ENCODE data around the gene NRL.

The NRL gene

DNA sequence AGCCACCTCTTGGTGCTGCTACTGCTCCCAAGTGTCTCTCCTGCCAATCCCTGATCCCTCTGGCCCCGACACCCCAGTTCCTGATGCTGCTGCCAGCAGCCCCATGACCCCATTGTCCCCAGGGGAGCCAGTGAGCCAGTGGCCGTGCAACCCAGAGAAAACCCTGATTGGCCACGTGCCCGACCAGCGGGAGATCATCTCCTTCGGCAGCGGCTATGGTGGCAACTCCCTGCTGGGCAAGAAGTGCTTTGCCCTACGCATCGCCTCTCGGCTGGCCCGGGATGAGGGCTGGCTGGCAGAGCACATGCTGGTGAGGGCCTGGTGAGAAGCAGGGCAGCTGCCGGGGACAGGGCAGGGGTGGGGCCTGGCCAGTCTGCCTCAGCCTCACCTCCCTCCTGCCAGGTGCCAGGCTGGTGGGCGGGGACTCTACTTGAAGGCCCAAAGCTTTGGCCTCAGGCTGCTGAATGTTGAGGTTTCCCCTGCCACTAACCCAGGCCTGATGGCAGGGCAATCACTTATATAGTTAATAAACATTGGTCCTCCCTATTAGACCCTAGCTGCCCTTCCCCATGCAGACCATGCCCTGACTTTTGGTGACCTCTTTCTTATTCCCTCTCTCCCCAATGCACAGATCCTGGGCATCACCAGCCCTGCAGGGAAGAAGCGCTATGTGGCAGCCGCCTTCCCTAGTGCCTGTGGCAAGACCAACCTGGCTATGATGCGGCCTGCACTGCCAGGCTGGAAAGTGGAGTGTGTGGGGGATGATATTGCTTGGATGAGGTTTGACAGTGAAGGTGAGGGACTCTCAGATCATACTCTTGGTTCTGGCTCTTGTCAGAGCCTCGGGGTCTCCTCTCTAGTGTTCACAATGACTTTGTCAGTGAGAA, 15.6 kb downstream of the NRL start:
- no peak for DNase-seq

GRCh38 chr14:24098229-24098926, 16.4 kb downstream of the NRL start:
- no peak for DNase-seq

DNA sequence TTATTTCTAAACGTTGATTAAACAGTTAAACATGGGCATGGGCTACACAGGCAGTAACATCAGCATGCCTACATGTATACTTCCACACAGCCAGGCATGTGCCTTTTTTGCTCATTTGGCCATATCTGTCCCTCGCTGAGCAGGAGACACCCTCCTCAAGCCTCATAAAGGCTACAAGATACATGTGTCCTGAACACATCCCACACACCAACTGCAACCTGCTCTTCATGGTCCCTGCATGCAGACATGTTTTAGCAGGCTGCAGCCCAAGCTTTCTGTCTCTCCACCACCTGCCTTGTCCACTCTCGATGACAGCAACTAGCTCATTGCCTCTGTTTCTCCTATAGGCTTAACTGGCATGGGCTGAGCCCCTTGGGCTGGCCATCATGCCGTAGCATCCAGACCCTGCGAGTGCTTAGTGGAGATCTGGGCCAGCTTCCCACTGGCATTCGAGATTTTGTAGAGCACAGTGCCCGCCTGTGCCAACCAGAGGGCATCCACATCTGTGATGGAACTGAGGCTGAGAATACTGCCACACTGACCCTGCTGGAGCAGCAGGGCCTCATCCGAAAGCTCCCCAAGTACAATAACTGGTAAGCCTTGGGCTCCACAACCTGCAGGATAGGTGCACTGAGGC, 18.1 kb downstream of the NRL start:
- no peak for DNase-seq

GRCh38 chr14:24095271-24096068, 19.3 kb downstream of the NRL start:
- DNase-seq: no peak

- DNase-seq: no peak
Measured at GRCh38 chr14:24094841-24095270, 19.9 kb downstream of the NRL start.

- DNase-seq: peak; percentile 35
Measured at GRCh38 chr14:24093901-24094840, 20.6 kb downstream of the NRL start, which contains the start of gene PCK2. PCK2 (plus strand) TSS chr14:24094311; CDS start chr14:24094406, 95 bp downstream.

GRCh38 chr14:24093207-24093900, 21.4 kb downstream of the NRL start:
- DNase-seq: no peak

DNA sequence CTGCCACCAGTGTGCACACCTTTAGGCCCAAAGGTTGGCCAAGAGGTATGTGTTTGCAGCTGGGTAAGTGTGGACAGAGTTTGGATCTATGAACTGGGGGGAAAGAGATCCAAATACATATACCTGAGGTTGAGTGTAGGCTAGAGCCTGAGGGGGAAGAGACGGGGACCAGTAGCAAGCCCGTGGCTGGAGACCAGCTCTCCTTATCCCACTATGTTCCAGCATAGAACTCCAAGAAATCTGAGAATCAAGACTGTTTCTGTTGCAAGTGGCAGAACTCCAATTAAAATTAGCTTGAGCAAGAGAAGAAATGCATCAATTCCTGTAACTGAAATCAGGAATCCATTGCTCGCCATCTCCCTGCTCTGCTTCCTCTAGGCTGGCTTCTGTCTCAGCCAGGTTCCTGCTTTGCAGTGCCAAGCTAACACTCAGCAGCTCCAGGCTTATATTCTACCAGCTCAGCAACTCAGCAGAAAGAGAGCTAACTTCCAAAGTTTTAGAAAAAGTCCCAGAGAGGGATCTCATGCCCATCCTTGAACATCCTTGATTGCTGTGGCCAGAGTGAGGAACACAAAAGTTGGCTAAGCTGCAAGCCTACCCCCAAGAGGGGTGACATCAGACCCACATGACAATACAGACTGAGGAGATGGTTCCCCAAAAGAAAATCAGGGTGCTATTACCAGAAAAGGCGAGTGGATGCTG, 22.1 kb downstream of the NRL start:
- no peak for DNase-seq

- no peak for DNase-seq
Measured at GRCh38 chr14:24092110-24092504, 22.6 kb downstream of the NRL start.

GRCh38 chr14:24089890-24090289, 24.9 kb downstream of the NRL start:
- no peak for DNase-seq

DNA sequence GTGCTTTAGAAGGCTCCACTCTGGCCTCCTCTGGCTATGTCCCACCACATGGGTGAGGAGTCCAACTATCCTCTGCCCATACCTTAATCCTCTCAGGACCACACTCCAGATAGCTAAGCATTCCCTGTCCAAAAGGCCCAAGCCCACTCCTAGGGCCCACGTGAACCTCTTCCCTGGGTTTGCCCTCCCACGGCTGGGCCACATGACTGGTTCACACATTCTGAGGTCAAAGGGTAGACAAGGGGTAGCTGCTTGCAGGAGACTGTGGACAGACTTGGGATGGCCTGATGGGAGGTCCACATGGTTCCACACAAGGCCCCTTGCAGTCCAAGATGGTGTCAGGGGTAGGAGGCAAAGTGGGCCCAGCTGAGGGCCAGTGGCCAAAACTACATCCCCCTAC, 26.7 kb downstream of the NRL start:
- no peak for DNase-seq

GRCh38 chr14:24087004-24087403, 27.7 kb downstream of the NRL start:
- DNase-seq: no peak

GRCh38 chr14:24086193-24086955, 28.4 kb downstream of the NRL start:
- DNase-seq: no peak

GRCh38 chr14:24085215-24085614, 29.5 kb downstream of the NRL start:
- DNase-seq: no peak

DNA sequence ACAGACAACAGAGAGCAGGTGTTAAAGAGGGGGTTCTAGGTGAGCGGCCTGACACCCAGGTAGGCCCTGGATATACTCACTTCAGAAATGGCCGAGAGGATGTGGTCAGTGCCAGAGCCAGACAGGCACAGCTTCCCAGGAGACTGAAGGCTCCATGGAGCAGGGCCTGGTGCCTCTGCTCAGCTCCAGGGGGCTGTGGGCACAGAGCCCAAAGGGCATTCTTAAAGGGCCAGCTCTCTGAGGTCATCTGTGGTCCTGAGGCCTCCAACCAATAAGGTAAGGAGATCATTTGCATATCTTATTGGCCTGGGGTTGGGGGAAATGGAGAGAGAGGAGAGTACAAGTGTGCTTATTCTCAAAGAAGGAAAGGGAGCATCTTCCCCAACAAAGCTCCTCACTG, 30.3 kb downstream of the NRL start:
- DNase-seq: no peak

- no peak for DNase-seq
Measured at GRCh38 chr14:24083462-24083861, 31.3 kb downstream of the NRL start.

GRCh38 chr14:24082411-24083080, 32.2 kb downstream of the NRL start:
- no peak for DNase-seq

DNA sequence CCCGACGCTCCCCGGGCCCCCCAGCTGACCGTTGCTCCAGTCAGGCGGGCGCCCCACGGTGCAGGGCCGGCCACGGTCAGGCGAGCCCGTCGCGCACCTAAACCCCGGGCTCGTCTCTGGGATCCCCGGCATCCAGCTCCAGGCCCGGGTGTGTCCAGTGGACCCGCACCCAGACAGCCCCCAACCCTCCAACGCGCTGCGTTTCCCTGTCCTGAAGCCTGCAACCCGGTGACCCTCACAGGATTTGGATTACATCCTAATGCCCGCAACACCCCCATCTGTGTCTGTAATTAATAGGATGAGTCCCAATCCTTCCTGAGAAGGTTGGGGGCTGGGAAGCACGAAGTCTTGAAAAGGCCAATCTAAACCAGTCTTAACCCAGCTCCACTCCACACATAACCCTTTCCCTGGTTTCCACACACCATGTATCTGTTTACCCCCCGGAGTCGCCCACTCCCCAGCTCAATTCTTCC, 33.0 kb downstream of the NRL start:
- DNase-seq: no peak
